Endothelial cell of umbilical vein (primary cell): ENCODE data around the gene MT3. TPM values are rescaled to one million over a fixed set of nuclear protein-coding genes. Genes with fewer than 3 reads are reported as not detected.

Source experiments
- BruUV-seq: library from RNA; stranded (reverse); fragments of 400-500 nt; replicated peaks from 2 replicates; lab custom pipeline; 2021; lab: Mats Ljungman, UMichigan
- CTCF ChIA-PET: fragments of 300-600, 350-600 bp; sonication (Branson Sonifier 250); formaldehyde crosslinking; loops from one replicate; lab custom pipeline; 2021; ENCODE audit warnings: antibody characterized with exemption, inconsistent platforms; lab: Charles Lee
- POLR2A ChIA-PET: fragments of 300-600, 350-600 bp; sonication (Branson Sonifier 250); formaldehyde crosslinking; loops from one replicate; lab custom pipeline; 2021; ENCODE audit warnings: antibody characterized with exemption, inconsistent platforms; lab: Charles Lee
- DNase-seq: peaks from one replicate; pipeline ENCODE4 v3.0.0-alpha.2; 2011; ENCODE audit warnings: low read depth, low spot score
- FAIRE-seq: peaks from 2 replicates; lab custom pipeline; 2011; peaks lifted over from hg19 to GRCh38; lab: Jason Lieb, UNC
- H2AFZ ChIP-seq: 2 replicates; pipeline ENCODE4 v1.6.0; 2012; ENCODE audit warnings: low read depth, low read length, control low read depth, inconsistent platforms
- H3K27ac ChIP-seq: 2 replicates; pipeline ENCODE4 v1.5.1; 2011; ENCODE audit warnings: low read depth, mild to moderate bottlenecking, control low read depth, low read length, moderate library complexity; ENCODE audit not compliant: insufficient read depth
- H3K27me3 ChIP-seq, 2 experiments: 2 replicates each; pipeline versions ENCODE4 v1.6.0 to v1.6.1; 2011; ENCODE audit warnings: low read length in 2 of 2, mixed read lengths in 1 of 2; ENCODE audit not compliant: control insufficient read depth in 2 of 2, insufficient read depth in 2 of 2
- H3K36me3 ChIP-seq, 2 experiments: 2 replicates in 1 of 2; 3 replicates in 1 of 2; pipeline ENCODE4 v1.5.1; 2011; ENCODE audit warnings: low read length in 2 of 2, mild to moderate bottlenecking in 1 of 2, moderate library complexity in 1 of 2; ENCODE audit not compliant: control insufficient read depth in 2 of 2, insufficient read depth in 2 of 2; ENCODE audit errors: extremely low read depth in 1 of 2
- H3K4me1 ChIP-seq: 3 replicates; pipeline ENCODE4 v1.5.1; 2011; ENCODE audit warnings: mild to moderate bottlenecking, low read length; ENCODE audit not compliant: control insufficient read depth, insufficient read depth; ENCODE audit errors: extremely low read depth
- H3K4me2 ChIP-seq: 2 replicates; pipeline ENCODE4 v1.6.1; 2011; ENCODE audit warnings: low read length, control low read depth, mixed read lengths; ENCODE audit not compliant: insufficient read depth
- H3K4me3 ChIP-seq, 3 experiments: fragments of 200-600 bp in 1 of 3; sonication (generic), shearing (Covaris generic) in 1 of 3; replicated peaks in 1 of 3; 2 replicates each; pipeline ENCODE4 v1.5.1; 2011 to 2016; ENCODE audit warnings: control low read depth in 3 of 3, low read length in 3 of 3, mild to moderate bottlenecking in 2 of 3, inconsistent platforms in 1 of 3, low read depth in 1 of 3, moderate library complexity in 1 of 3; ENCODE audit not compliant: insufficient read depth in 1 of 3
- H3K79me2 ChIP-seq: 2 replicates; pipeline ENCODE4 v1.6.0; 2012; ENCODE audit warnings: low read length, inconsistent platforms; ENCODE audit not compliant: control insufficient read depth, insufficient read depth
- H3K9ac ChIP-seq: replicated peaks from 2 replicates; pipeline ENCODE3; 2011; ENCODE audit warnings: low read length, control low read depth; ENCODE audit not compliant: insufficient read depth; ENCODE audit errors: extremely low read depth
- H3K9me1 ChIP-seq: replicated peaks from 3 replicates; pipeline ENCODE4 v1.6.0; 2011; ENCODE audit warnings: mild to moderate bottlenecking, low read length; ENCODE audit not compliant: control insufficient read depth, insufficient read depth; ENCODE audit errors: extremely low read depth
- H3K9me3 ChIP-seq: replicated peaks from 2 replicates; pipeline ENCODE4 v1.5.1; 2012; ENCODE audit warnings: low read length, inconsistent platforms; ENCODE audit not compliant: control insufficient read depth, insufficient read depth
- H4K20me1 ChIP-seq: replicated peaks from 2 replicates; pipeline ENCODE3; 2011; ENCODE audit warnings: mild to moderate bottlenecking, low read length; ENCODE audit not compliant: control insufficient read depth, insufficient read depth; ENCODE audit errors: extremely low read depth
- CTCF ChIP-seq, 2 donors: IDR thresholded peaks; 1 replicate in 1 of 2; 2 replicates in 1 of 2; pipeline ENCODE4 v1.5.1; 2011; ENCODE audit warnings: low read length in 2 of 2, mild to moderate bottlenecking in 2 of 2, moderate library complexity in 2 of 2, control low read depth in 1 of 2, inconsistent platforms in 1 of 2, low read depth in 1 of 2; ENCODE audit not compliant: insufficient read depth in 1 of 2; ENCODE audit errors: extremely low read depth in 1 of 2
- EZH2 ChIP-seq: IDR thresholded peaks from 2 replicates; pipeline ENCODE4 v1.6.1; 2012; ENCODE audit warnings: borderline replicate concordance, low read depth, mild to moderate bottlenecking, moderate library complexity, low read length, inconsistent platforms; ENCODE audit not compliant: severe bottlenecking
- FOS ChIP-seq: IDR thresholded peaks from 2 replicates; pipeline ENCODE4 v1.6.1; 2011; ENCODE audit warnings: mild to moderate bottlenecking, low read length, moderate library complexity, borderline replicate concordance; ENCODE audit not compliant: insufficient read depth
- GATA2 ChIP-seq: IDR thresholded peaks from 2 replicates; pipeline ENCODE4 v1.7.0; 2011; ENCODE audit warnings: low read depth, mild to moderate bottlenecking, moderate library complexity, mixed read lengths, low read length; ENCODE audit not compliant: insufficient read length, insufficient read depth
- JUN ChIP-seq: IDR thresholded peaks from 2 replicates; pipeline ENCODE4 v1.6.1; 2011; ENCODE audit warnings: borderline replicate concordance, low read depth; ENCODE audit not compliant: insufficient read length, insufficient read depth
- MAX ChIP-seq: IDR thresholded peaks from 2 replicates; pipeline ENCODE4 v1.6.1; 2011; ENCODE audit not compliant: insufficient read depth, insufficient read length
- MYC ChIP-seq: IDR thresholded peaks from one replicate; pipeline ENCODE4 v1.6.1; 2011; ENCODE audit warnings: mild to moderate bottlenecking, low read depth, low read length
- POLR2A ChIP-seq: IDR thresholded peaks from 2 replicates; pipeline ENCODE4 v1.6.1; 2012; ENCODE audit warnings: low read depth, mild to moderate bottlenecking, control low read depth, low read length
- POLR2AphosphoS5 ChIP-seq: IDR thresholded peaks from 2 replicates; pipeline ENCODE4 v1.6.1; 2012; ENCODE audit warnings: low read depth, mild to moderate bottlenecking, control low read depth, low read length, moderate library complexity; ENCODE audit not compliant: insufficient read depth
- dilution Hi-C: fragments of 300-500 bp; cut with MboI; formaldehyde crosslinking; loops from one replicate; pipeline ENCODE4 v1.15.0; 2019; ENCODE audit warnings: low sequenced_read_pairs; ENCODE audit not compliant: extremely low pct_ligation_motif_present
- intact Hi-C: fragments of 100-400 bp; cut with micrococcal nuclease; formaldehyde crosslinking; loops from one replicate; pipeline ENCODE4 v1.10.0; 2022
- polyA plus RNA-seq, 4 experiments: library from polyadenylated mRNA; depleted of rRNA in 3 of 4; stranded (reverse) in 3 of 4; unstranded in 1 of 4; fragments of >200 nt; gene quantifications; 2 replicates each; pipeline versions ENCODE4 v1.2.1 to v1.2.3, GENCODE V29; 2011 to 2012; ENCODE audit warnings: missing spikeins in 1 of 4
- total RNA-seq: library from RNA; stranded (reverse); gene quantifications from 2 replicates; pipeline ENCODE4 v1.2.3, GENCODE V29; 2021

MT3 gene
- total and polyA plus RNA-seq, 2 donors (not counting 3 experiments of a cell fraction or from before 2014, with no cell fraction given) = not detected

- no peak for DNase-seq
- BruUV-seq = no TSS peak
- Histone ChIP-seq H3K79me2 (no peaks in the 10 kb centered on the region), H3K9me1 (no peaks in the 10 kb centered on the region), H3K27ac (no peak overlapping the region), H3K4me3 (no peak overlapping the region), H3K9me3 (no peaks in the 10 kb centered on the region), H2AFZ (no peak overlapping the region), H3K4me1 (peaks cover 4% of the 10 kb centered on the region), H3K4me2 (no peak overlapping the region), H3K27me3 (peaks cover 4 to 8% of the 10 kb centered on the region in 2 experiments), H4K20me1 (no peaks in the 10 kb centered on the region), H3K36me3 (no peaks in the 10 kb centered on the region), H3K9ac (no peak overlapping the region)
- TF ChIP-seq JUN (no peak), EZH2 (no peak), GATA2 (no peak), POLR2A (no peak), FOS (no peak), CTCF (IDR thresholded peaks at IDR 0.05; ENCODE audit: extremely low read depth in 1 of 2, insufficient read depth in 1 of 2, low read depth in 1 of 2, low read length in 2 of 2) (no peak), POLR2AphosphoS5 (no peak), MAX (no peak), MYC (no peak)
- dilution Hi-C loops = no loop called here
- ChIA-PET POLR2A (no interaction called here), CTCF (interaction anchor here (1.1 to 2.7 kb wide), 2 partner anchors 27 to 211 kb away, joined by 3 to 10 read pairs; no protein-coding TSS in a partner anchor)
- intact Hi-C loops = no loop called here
- no peak for FAIRE-seq
Observed at GRCh38 chr16:56549161-56549560, 40.2 kb upstream of the MT3 start.
